Activated CD8-positive, alpha-beta T cell treated with anti-CD3 and anti-CD28 coated beads, Interleukin-2, amount 10 ng/mL, durations not matched to agents 7 days and 5 days (primary cell): Measurements from ENCODE around the gene ARF1. TPM values are rescaled to one million over a fixed set of nuclear protein-coding genes. Genes with fewer than 3 reads are reported as not detected.

Experiments used
- ATAC-seq: fragments of 150-1000 bp; cut with Tn5 transposase; one replicate; pipeline ENCODE4 v1.10.0; 2021; ENCODE audit warnings: moderate library complexity
- CTCF ChIA-PET: fragments of 350-600 bp; sonication (Branson Sonifier 250); formaldehyde crosslinking; loops from one replicate; lab custom pipeline; 2021; ENCODE audit warnings: antibody characterized with exemption; lab: Charles Lee
- POLR2A ChIA-PET: fragments of 350-600 bp; sonication (Branson Sonifier 250); formaldehyde crosslinking; loops from one replicate; lab custom pipeline; 2021; ENCODE audit warnings: antibody characterized with exemption; lab: Charles Lee
- DNase-seq: peaks from one replicate; pipeline ENCODE4 v3.0.0-alpha.2; 2020
- H3K27ac Mint-ChIP-seq: one replicate; pipeline ENCODE4 v1.8.0; 2021; ENCODE audit warnings: mild to moderate bottlenecking, mixed read lengths
- H3K27me3 Mint-ChIP-seq: one replicate; pipeline ENCODE4 v1.8.0; 2021; ENCODE audit warnings: low read depth, mixed read lengths
- H3K36me3 Mint-ChIP-seq: one replicate; pipeline ENCODE4 v1.8.0; 2021; ENCODE audit warnings: low read depth, mixed read lengths
- H3K4me1 Mint-ChIP-seq: one replicate; pipeline ENCODE4 v1.8.0; 2021; ENCODE audit warnings: low read depth, mixed read lengths
- H3K4me3 Mint-ChIP-seq: one replicate; pipeline ENCODE4 v1.8.0; 2021; ENCODE audit warnings: mild to moderate bottlenecking, mixed read lengths
- H3K9me3 Mint-ChIP-seq: one replicate; pipeline ENCODE4 v1.8.0; 2022; ENCODE audit warnings: mixed read lengths; ENCODE audit not compliant: insufficient read depth
- total RNA-seq, 2 experiments: library from RNA; stranded (reverse); gene quantifications; one replicate each; pipeline ENCODE4 v1.2.3, GENCODE V29; 2021

Gene ARF1
- total RNA-seq, 2 experiments from 2014 or later: 313 to 322 TPM

DNA sequence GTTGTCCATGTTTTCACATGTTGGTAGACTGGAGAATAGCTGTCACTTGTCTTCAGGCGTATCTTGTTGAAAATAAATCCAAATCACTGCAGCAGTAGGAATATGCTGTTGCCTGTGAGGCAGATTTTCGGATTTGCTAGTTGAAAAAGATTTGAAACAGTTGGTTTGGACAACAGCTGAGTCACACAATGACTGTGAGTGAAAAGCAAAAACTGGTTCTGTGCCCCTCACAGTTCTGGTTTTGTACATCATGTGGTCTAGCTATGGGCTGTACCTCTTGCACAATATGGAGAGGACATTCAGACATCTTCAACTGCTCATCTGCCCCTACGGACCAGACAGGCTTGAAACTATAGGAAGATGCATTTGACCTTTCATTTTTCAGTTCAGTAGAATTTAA is 1.8 kb downstream of the ARF1 start:
- no peak for DNase-seq
- Mint-ChIP-seq H3K27me3 (no peaks in the 10 kb centered on the region), H3K9me3 (no peaks in the 10 kb centered on the region), H3K4me3 (peak overlapping the region; percentile 94), H3K27ac (peak overlapping the region; percentile 98), H3K36me3 (peaks cover 55% of the 10 kb centered on the region), H3K4me1 (peaks cover 58% of the 10 kb centered on the region)
- no peak for ATAC-seq
- ChIA-PET POLR2A (interaction anchor here (1.2 to 3.3 kb wide), 3 partner anchors 17 to 81 kb away, joined by 4 to 25 read pairs (median 23); partner anchors contain the start of gene IBA57), CTCF (interaction anchor here (0.8 to 1.5 kb wide), 3 partner anchors 18 to 417 kb away, joined by 3 to 4 read pairs (median 4); partner anchors contain the start of gene IBA57)

DNA sequence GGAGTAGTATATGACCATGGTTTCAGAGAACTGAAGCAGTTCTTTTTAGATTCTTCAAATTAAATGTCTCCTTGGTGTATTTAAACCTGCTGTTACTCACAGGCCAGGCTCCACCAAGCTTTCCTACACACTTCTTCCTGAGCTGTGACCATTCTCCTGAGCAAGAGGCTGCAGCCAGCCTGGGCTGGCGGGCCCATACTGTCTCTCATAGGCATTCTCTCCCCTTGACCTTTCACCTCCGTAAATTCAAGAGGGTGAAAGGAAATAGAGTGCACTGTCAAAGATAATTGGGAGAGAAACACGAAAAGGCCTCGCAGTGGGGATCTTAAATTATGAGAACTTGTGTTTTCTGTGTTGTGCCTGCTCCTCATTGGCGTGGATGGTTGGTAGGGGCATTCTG is 2.3 kb downstream of the ARF1 start:
- Mint-ChIP-seq H3K4me1 (peaks cover 62% of the 10 kb centered on the region), H3K9me3 (no peaks in the 10 kb centered on the region), H3K4me3 (peak overlapping the region; percentile 94), H3K27ac (peak overlapping the region; percentile 98), H3K27me3 (no peaks in the 10 kb centered on the region), H3K36me3 (peaks cover 57% of the 10 kb centered on the region)
- ChIA-PET CTCF (interaction anchor here (0.8 to 1.5 kb wide), 3 partner anchors 17 to 416 kb away, joined by 3 to 4 read pairs (median 4); partner anchors contain the start of gene IBA57), POLR2A (interaction anchor here (3.2 kb wide), 1 partner anchor 16 kb away, joined by 25 read pairs; no protein-coding TSS in a partner anchor)
- ATAC-seq (no peak), DNase-seq (no peak)

DNA sequence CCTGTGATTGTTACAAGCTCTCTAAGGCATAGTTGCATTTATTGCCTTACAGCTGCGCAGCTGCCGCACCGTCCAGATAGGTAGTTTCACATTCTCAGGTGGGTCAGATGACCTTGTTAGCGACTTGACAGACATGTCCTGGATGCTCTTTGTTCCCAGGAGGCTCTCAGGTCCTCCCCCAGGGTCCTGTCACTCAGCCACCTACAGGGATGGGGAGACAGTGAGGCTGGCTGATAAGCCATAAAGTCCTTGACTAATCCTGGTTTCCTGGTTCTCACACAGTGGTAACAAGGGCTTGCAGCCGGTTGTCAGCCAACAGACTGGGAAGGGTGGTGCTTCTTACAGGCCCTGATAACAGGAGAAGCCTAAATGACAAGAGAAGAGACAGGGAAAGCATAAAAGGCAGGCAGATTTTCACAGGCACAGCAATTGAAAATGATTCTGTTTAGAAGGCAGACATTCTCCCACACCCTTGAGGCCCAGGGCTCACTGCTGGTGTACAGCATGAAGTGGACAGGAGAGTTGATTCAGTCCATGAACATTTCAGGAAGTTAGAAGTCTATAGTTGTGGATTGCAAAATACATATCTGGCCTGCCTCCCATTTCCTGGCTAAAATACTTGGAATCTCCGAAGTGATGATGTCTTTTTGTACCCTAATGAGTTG is 2.9 kb downstream of the ARF1 start:
- Mint-ChIP-seq H3K4me1 (peaks cover 68% of the 10 kb centered on the region), H3K9me3 (no peaks in the 10 kb centered on the region), H3K27me3 (no peaks in the 10 kb centered on the region), H3K36me3 (peaks cover 64% of the 10 kb centered on the region), H3K4me3 (peak overlapping the region; percentile 94), H3K27ac (peak overlapping the region; percentile 34)
- DNase-seq: no peak
- ATAC-seq: no peak
- CTCF ChIA-PET: interaction anchor here (1.5 kb wide), 1 partner anchor 16 kb away, joined by 4 read pairs; no protein-coding TSS in a partner anchor
- POLR2A ChIA-PET: no interaction called here

DNA sequence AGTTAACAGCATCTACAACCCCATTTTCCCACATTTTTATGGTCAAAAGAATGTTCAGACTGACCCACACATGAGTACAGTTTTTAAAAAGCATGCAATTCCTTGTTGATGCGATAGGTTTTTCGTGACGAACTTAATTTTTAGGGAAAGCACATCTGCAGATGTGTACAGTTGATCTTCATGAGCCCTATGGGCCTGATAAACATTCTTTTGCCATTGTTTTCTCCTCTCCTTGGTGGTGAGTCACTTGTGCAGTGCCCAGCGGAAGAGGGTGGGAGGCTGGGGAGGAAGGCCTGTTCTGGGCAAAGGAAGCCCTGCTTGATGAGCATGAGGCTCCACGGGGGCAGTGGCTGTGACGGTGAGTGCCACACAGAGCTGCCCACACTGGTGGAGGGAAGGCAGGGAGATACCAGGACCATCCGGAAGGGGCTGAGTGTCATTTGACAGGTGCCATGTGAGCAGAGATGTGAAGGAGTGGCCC is 5.3 kb downstream of the ARF1 start:
- ATAC-seq (no peak), DNase-seq (no peak)
- peak overlapping the region; percentile 33 for H3K4me3 Mint-ChIP-seq
- H3K27me3 Mint-ChIP-seq: no peaks in the 10 kb centered on the region
- H3K4me1 Mint-ChIP-seq: peaks cover 84% of the 10 kb centered on the region
- H3K27ac Mint-ChIP-seq: peak overlapping the region; percentile 79
- ChIA-PET POLR2A (no interaction called here), CTCF (no interaction called here)
- peaks cover 8% of the 10 kb centered on the region for H3K9me3 Mint-ChIP-seq
- H3K36me3 Mint-ChIP-seq: peaks cover 88% of the 10 kb centered on the region

DNA sequence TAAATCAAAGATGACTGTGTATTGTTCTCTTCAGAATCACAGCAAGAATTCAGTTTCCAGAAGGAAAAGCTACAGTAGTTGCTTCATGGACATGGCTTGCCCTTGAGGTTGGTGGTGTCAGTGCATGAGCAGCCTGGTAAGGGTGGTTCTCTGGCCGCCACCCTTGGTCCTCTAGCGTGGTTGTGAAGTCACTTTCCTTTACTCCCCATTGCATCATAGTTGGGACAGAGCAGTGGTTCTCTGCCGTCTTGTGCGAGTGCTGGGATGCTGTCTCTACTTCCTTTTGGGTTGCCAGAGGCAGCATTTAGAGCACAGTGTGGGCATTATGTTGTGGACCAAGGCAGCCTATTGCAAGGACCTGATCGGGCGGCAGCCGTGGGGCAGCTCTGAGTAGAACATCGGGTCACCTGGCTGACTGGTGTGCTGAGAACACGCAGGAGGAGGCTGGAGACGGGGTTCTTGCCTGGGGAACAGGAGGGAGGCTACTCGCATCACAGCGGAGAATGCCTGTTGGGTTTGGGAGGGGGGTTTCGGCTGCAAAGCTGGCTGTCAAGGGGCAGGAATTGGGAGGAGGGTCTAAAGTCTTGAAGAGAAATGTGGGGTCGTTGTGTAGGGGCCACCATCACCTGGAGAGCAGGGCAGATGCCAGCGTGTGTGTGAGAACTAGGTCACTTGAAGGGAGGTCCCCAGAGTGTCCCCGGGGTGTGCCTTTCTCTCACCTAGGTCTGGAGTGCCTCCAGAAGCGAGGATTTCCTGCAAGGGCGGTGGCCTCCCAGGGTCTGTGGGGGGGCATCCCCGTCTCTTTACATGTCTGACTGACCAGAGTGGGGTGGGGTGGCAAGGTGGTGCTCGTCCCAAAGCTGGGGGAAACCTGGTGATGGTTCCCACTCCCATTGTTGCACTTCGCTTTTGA is 6.3 kb downstream of the ARF1 start:
- peak overlapping the region; percentile 22 for H3K4me3 Mint-ChIP-seq

DNA sequence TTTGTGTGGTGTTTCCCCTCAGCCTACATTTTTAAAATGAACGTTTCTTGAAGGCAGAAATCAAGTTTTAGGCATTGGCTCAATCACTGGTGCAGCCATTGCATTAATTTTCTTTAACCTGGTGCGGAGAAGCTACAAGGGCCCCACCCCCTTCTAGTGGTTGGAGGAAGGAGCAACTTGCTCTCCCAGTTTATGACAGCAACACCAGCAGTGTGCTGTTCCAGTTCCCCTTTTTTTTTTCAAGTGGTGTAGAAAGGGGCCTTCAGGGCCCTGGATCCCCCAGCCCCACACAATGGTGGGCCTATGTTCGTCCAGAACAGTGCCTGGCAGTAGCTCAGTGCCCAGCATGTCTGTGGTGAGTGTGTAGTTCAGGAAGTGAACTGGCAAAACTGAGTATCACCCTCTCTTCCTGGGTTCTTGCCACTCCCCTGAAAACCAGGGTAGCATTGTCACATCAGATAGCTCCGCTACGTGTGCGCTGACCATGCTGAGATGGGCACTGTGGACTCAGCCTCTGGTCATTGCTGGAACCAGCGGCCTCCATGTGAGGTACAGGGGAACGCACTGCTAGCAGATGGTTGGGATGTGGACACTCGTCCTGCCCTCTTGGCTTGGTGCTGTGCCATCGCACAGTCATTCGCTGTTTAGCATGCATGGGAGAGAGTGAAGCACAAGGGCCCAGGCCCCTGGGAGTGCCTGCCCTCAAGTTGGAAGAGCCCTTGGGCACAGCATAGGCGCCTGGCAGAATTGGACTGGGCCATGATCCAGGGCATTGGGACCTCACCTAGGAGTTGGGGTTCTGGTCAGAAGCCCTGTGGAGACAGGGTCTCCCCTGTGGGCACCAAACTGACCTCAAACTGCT is 7.2 kb downstream of the ARF1 start:
- H3K4me3 Mint-ChIP-seq: no peak overlapping the region
- peak overlapping the region; percentile 61 for H3K27ac Mint-ChIP-seq
- no peak for DNase-seq
- POLR2A ChIA-PET: no interaction called here
- H3K4me1 Mint-ChIP-seq: peaks cover 74% of the 10 kb centered on the region
- H3K27me3 Mint-ChIP-seq: no peaks in the 10 kb centered on the region
- no peak for ATAC-seq
- peaks cover 89% of the 10 kb centered on the region for H3K36me3 Mint-ChIP-seq
- peaks cover 17% of the 10 kb centered on the region for H3K9me3 Mint-ChIP-seq
- CTCF ChIA-PET: interaction anchor here (1.5 kb wide), 1 partner anchor 8 kb away, joined by 5 read pairs; the partner anchor contains the start of gene ARF1

More for the DNA sequence above, 6.3 kb downstream of the ARF1 start:
- peaks cover 82% of the 10 kb centered on the region for H3K4me1 Mint-ChIP-seq
- ChIA-PET POLR2A (interaction anchor here (0.5 kb wide), 1 partner anchor 354 kb away, joined by 3 read pairs; no protein-coding TSS in a partner anchor), CTCF (no interaction called here)
- H3K9me3 Mint-ChIP-seq: peaks cover 9% of the 10 kb centered on the region
- H3K27me3 Mint-ChIP-seq: no peaks in the 10 kb centered on the region
- peak overlapping the region; percentile 61 for H3K27ac Mint-ChIP-seq
- ATAC-seq (no peak), DNase-seq (no peak)
- peaks cover 89% of the 10 kb centered on the region for H3K36me3 Mint-ChIP-seq

DNA sequence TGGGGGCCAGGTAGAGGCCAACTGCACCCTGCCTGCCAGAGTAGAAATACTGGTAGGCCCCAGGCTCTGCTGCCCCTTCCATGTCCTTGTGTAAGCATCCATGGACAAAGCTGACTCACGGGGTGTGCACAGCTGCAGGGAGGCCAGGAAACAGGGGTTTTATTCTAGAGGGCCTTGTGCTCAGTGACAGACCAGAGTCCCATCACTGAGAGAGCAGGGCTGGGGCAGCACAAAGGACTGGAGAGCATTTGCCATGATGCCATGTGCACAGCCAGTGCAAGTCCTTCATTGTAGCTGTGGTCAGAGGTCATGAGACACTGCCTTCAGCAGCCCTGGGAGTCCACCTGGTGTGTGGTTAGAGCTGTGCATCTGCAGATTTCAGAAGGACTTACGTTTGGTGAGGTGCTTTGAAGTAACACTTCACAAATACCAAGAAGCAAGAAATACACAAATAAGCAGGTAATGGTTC is 8.1 kb downstream of the ARF1 start:
- ChIA-PET CTCF (interaction anchor here (1.5 to 1.8 kb wide), 2 partner anchors 8 to 91 kb away, joined by 5 read pairs; partner anchors contain the start of gene ARF1), POLR2A (interaction anchor here (2.6 kb wide), 1 partner anchor 8 kb away, joined by 15 read pairs; the partner anchor contains the start of gene ARF1)
- no peaks in the 10 kb centered on the region for H3K27me3 Mint-ChIP-seq
- H3K36me3 Mint-ChIP-seq: peaks cover 89% of the 10 kb centered on the region
- H3K4me3 Mint-ChIP-seq: no peak overlapping the region
- peaks cover 67% of the 10 kb centered on the region for H3K4me1 Mint-ChIP-seq
- peak overlapping the region; percentile 15 for H3K27ac Mint-ChIP-seq
- no peak for ATAC-seq
- peaks cover 22% of the 10 kb centered on the region for H3K9me3 Mint-ChIP-seq
- DNase-seq: no peak

DNA sequence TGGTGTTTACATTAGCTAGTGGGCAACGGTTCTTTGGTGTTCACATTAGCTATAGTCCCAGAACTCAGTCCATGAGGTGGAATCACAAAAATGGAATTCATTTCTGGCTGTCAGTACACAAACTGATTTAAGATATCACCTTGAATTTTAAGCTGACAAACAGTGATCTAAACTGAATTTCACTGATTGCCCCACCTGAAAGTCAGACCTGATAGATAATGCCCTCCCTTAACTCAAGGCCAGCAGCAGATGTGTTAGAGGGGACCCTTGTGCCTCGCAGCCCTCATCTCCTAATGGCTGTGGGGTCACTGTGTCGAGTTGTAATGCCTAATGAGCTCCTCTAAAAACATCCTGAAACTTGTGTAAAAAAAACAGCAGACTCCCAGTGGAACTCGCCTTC is 8.6 kb downstream of the ARF1 start:
- ATAC-seq (no peak), DNase-seq (no peak)
- Mint-ChIP-seq H3K36me3 (peaks cover 90% of the 10 kb centered on the region), H3K9me3 (peaks cover 22% of the 10 kb centered on the region), H3K27ac (peak overlapping the region; percentile 20), H3K4me1 (peaks cover 64% of the 10 kb centered on the region), H3K4me3 (no peak overlapping the region), H3K27me3 (no peaks in the 10 kb centered on the region)
- CTCF ChIA-PET: interaction anchor here (1.2 to 1.8 kb wide), 3 partner anchors 9 to 91 kb away, joined by 3 to 5 read pairs (median 5); partner anchors contain the start of gene ARF1
- POLR2A ChIA-PET: interaction anchor here (2.6 kb wide), 1 partner anchor 9 kb away, joined by 15 read pairs; the partner anchor contains the start of gene ARF1

DNA sequence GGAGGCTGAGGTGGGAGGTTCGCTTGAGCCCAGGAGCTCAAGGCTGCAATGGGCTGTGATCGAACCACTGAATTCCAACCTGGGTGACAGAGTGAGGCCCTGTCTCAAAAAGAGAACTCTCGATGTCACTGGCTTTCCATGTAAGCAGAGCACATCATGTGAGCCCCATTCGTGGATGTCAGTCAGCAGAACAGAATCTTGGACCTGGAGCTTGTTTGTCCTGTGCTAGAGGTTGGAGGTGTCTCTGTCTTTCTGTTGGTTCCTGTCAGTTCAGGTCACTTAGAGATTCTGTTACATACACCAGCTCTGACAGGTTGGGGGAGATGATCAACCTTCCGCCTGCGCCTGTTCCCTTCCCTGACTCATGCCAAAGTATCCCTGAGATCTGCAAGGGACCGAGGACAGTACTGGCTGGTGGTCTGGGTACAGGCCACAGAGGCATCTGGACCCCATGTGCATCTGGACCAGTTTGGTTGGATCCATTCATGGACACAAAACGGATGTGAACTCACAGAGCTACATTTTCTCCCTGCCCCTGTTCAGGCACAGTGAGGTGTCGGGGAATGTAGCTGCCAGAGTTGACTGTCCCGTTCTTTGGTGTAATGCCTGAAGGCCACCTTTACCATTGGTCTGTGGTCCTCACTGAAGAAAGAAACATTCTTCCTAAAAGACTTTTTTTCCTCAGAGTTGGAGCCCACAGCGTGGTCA is 10.0 kb downstream of the ARF1 start:
- no peak for ATAC-seq
- no peaks in the 10 kb centered on the region for H3K27me3 Mint-ChIP-seq
- peaks cover 93% of the 10 kb centered on the region for H3K36me3 Mint-ChIP-seq
- POLR2A ChIA-PET: interaction anchor here (0.8 to 2.6 kb wide), 2 partner anchors 10 to 700 kb away, joined by 3 to 15 read pairs; partner anchors contain the start of gene ARF1
- CTCF ChIA-PET: interaction anchor here (0.9 to 1.8 kb wide), 3 partner anchors 9 to 93 kb away, joined by 3 to 5 read pairs (median 3); no protein-coding TSS in a partner anchor
- peaks cover 53% of the 10 kb centered on the region for H3K4me1 Mint-ChIP-seq
- peaks cover 22% of the 10 kb centered on the region for H3K9me3 Mint-ChIP-seq
- no peak overlapping the region for H3K4me3 Mint-ChIP-seq
- H3K27ac Mint-ChIP-seq: no peak overlapping the region
- no peak for DNase-seq
